Neural cell (in vitro differentiated cells): ENCODE measurements around the gene SCN8A.

Experiments used
- EP300 ChIP-seq: fragments of 450-650 bp; conservative IDR thresholded peaks from 2 replicates; pipeline ENCODE4 v1.6.1; 2014; ENCODE audit warnings: antibody characterized with exemption, mild to moderate bottlenecking, moderate library complexity; ENCODE audit not compliant: poor library complexity, severe bottlenecking
- EZH2 ChIP-seq: fragments of 200-600, 300-800 bp; shearing (Covaris generic), sonication (generic); IDR thresholded peaks from 2 replicates; pipeline ENCODE4 v1.6.1; 2014; ENCODE audit warnings: antibody characterized with exemption, low read length, borderline replicate concordance, mild to moderate bottlenecking; ENCODE audit not compliant: insufficient read depth, poor library complexity, severe bottlenecking
- POLR2AphosphoS5 ChIP-seq: IDR thresholded peaks from 2 replicates; pipeline ENCODE4 v1.6.1; 2012
- SMC3 ChIP-seq: fragments of 450-650 bp; conservative IDR thresholded peaks from 2 replicates; pipeline ENCODE4 v1.6.1; 2014; ENCODE audit warnings: antibody characterized with exemption, mild to moderate bottlenecking, moderate library complexity; ENCODE audit not compliant: poor library complexity
- TAF1 ChIP-seq: IDR thresholded peaks from 2 replicates; pipeline ENCODE4 v1.6.1; 2012; ENCODE audit warnings: low read depth
- TF ChIP-seq, protein P1 (sequence below): fragments of 450-650 bp; IDR thresholded peaks from 2 replicates; pipeline ENCODE4 v1.5.1; 2014; ENCODE audit warnings: antibody characterized with exemption, mild to moderate bottlenecking, moderate library complexity; ENCODE audit not compliant: poor library complexity, severe bottlenecking

DNA sequence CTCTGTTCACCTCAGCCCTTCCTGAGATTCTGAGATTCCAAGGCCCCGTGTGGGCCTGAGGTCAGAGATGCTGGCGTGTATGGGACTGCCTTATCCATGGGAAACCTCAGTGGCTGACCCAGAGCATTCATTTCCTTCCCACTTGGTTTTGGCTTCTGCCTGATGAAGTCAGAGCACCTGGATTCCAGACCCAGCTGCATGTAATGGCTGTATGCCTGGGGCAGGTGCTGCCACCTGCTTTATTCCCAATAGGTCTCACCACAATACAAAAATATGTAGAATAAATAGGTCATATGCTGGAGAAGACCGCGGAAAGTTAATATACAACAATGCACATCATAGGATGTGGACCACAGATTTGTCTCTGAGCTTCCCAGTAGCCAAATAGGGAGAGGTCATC is 231.9 kb downstream of the SCN8A start:
- no peak for TF ChIP-seq POLR2AphosphoS5
- TF ChIP-seq, protein P1, sequence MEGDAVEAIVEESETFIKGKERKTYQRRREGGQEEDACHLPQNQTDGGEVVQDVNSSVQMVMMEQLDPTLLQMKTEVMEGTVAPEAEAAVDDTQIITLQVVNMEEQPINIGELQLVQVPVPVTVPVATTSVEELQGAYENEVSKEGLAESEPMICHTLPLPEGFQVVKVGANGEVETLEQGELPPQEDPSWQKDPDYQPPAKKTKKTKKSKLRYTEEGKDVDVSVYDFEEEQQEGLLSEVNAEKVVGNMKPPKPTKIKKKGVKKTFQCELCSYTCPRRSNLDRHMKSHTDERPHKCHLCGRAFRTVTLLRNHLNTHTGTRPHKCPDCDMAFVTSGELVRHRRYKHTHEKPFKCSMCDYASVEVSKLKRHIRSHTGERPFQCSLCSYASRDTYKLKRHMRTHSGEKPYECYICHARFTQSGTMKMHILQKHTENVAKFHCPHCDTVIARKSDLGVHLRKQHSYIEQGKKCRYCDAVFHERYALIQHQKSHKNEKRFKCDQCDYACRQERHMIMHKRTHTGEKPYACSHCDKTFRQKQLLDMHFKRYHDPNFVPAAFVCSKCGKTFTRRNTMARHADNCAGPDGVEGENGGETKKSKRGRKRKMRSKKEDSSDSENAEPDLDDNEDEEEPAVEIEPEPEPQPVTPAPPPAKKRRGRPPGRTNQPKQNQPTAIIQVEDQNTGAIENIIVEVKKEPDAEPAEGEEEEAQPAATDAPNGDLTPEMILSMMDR = no peak
- TF ChIP-seq SMC3 = no peak
- no peak for TF ChIP-seq EZH2
- TF ChIP-seq EP300 = no peak
- TF ChIP-seq TAF1 = no peak
